GM08714 (cell line): Measurements from ENCODE around the gene OCRL.

ENCODE experiments used
- H3K4me3 ChIP-seq: fragments of 200-500 bp; sonication (Bioruptor generic); 2 replicates; pipeline ENCODE4 v1.5.1; 2014; ENCODE audit warnings: mild to moderate bottlenecking, low read length, inconsistent platforms
- ZNF274 ChIP-seq: IDR thresholded peaks from 2 replicates; pipeline ENCODE4 v1.6.1; 2012; ENCODE audit warnings: mild to moderate bottlenecking, low read depth, low read length

The OCRL gene

GRCh38 chrX:129540068-129540653 is at the start of gene OCRL:
Gene OCRL, plus strand, starts transcription at chrX:129540259. Its CDS starts 181 bp downstream, at chrX:129540440.
- TF ChIP-seq ZNF274: no peak
- peak within 1 kb of the TSS; percentile 86 for H3K4me3 ChIP-seq

DNA sequence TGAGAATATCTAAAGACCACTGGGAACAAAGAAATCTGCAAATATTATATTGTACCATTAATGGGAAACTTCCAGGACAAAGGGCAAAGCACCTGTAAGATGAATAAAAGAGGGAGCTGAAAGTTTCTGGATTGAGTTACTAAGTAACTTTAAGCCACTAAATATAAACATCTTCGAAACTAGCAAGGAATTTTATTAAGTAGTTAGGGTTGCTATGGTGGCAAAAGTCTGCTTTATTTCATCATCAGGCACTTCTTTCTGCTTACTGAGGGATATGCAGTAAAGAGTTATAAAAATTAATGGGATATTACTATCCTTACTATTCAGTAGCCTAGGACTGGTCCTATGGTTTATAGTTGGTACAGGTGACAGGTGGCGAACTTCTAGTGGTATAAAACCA is 49.7 kb upstream of the OCRL start:
- no peak for TF ChIP-seq ZNF274
- no peak overlapping the region for H3K4me3 ChIP-seq

DNA sequence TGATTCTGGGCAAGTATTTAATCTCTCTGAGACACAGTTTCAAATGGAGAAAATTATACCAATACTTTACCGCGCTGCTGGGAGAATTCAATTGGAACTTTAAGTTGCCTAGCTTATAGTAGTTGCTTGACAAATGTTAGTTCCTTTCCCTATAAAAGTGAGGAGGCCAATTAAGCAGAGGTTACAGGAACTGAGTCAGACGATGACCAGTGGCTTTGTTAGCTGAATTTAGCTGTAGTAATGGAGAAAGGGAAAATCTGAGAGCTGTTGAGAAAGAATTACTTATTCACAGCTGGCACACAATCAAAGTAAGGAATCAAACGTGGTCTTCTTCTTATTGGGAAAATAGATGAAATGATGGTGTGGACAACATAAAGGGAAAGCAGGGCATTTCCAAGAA is 46.4 kb upstream of the OCRL start:
- H3K4me3 ChIP-seq: no peak overlapping the region
- no peak for TF ChIP-seq ZNF274

DNA sequence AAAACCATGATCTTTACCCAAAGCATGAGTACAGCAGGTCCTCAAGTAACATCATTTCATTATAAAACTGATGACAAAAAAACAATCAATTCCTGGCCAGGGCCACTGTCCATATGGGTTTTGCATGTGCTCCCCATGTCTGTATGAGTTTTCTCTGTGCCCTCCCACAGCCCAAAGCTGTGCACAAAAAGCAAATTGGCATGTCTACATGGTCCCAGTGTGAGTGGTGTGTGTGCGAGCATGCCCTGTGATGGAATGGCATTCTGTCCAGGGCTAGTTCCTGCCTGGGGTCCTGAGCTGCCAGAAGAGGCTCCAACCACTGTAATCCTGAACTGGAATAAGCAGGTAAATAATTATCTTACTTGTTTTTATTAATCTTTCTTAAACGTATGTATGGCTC is 45.2 kb upstream of the OCRL start:
- no peak for TF ChIP-seq ZNF274
- no peak overlapping the region for H3K4me3 ChIP-seq

DNA sequence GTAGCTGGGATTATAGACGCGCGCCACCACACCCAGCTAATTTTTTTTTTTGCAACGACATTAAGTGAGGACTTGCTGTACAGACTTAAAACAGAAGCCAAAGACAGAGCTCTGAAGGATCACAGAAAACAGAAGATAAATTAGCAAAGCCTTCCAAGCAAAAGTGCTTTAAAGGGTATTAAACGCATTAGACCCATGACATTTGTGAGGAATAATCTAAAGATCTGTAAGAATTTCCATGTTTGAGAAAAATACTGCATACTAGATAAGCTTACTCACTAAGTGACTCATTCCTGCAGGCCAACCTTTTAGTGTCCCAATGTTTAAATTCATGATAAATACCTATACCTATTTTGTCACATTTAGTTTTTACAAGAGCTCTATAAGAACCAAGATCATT is 44.2 kb upstream of the OCRL start:
- TF ChIP-seq ZNF274: no peak
- no peak overlapping the region for H3K4me3 ChIP-seq

- H3K4me3 ChIP-seq: no peak overlapping the region
- no peak for TF ChIP-seq ZNF274
Observed at GRCh38 chrX:129496625-129497024, 43.4 kb upstream of the OCRL start.

- no peak for TF ChIP-seq ZNF274
- H3K4me3 ChIP-seq: no peak overlapping the region
Observed at GRCh38 chrX:129497146-129497843, 42.8 kb upstream of the OCRL start.

GRCh38 chrX:129510331-129510730 is 29.7 kb upstream of the OCRL start:
- TF ChIP-seq ZNF274: no peak
- no peak overlapping the region for H3K4me3 ChIP-seq

DNA sequence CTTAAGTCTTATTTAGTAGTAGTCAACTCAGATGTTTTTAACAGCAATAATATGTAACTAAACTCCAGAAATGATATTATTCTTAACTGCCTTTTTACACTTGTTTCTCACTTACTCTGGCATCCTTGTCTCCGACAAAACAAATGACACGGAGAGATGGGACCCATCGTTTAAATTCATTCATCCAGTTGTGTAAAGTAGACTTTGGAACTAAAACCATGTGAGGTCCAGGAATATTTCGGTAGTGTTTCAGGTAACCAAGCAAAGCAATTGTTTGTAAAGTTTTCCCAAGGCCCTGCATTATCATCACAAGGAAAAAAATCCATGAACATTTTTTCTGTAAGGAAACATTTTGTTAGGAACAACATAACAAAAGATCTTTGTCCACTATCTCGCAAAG is 28.4 kb upstream of the OCRL start:
- TF ChIP-seq ZNF274: no peak
- no peak overlapping the region for H3K4me3 ChIP-seq

- no peak for TF ChIP-seq ZNF274
- H3K4me3 ChIP-seq: no peak overlapping the region
Observed at GRCh38 chrX:129512409-129512808, 27.6 kb upstream of the OCRL start.

DNA sequence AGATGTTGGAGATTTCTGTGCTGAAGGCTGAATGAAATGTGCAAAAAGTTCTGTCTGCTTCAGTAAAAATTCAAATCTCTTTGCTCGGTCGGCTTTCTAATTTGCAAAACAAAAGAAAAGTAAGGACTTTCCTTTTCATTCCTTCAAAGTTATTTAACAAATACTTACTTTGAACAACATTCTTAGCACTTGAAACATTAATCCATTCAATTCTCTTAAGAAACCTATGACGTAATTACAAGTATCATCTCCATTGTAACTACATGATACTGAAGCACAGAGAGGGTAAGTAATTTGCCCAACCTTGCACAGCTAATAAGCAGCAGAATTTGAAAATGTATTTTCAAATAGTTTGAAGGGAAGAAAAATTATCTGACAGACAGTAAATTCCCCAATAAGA is 23.7 kb upstream of the OCRL start:
- H3K4me3 ChIP-seq: no peak overlapping the region
- TF ChIP-seq ZNF274: no peak

GRCh38 chrX:129520151-129520550 is 19.9 kb upstream of the OCRL start:
- H3K4me3 ChIP-seq: no peak overlapping the region
- no peak for TF ChIP-seq ZNF274

GRCh38 chrX:129522184-129523078 is 17.6 kb upstream of the OCRL start:
- H3K4me3 ChIP-seq: peak overlapping the region; percentile 56
- no peak for TF ChIP-seq ZNF274

DNA sequence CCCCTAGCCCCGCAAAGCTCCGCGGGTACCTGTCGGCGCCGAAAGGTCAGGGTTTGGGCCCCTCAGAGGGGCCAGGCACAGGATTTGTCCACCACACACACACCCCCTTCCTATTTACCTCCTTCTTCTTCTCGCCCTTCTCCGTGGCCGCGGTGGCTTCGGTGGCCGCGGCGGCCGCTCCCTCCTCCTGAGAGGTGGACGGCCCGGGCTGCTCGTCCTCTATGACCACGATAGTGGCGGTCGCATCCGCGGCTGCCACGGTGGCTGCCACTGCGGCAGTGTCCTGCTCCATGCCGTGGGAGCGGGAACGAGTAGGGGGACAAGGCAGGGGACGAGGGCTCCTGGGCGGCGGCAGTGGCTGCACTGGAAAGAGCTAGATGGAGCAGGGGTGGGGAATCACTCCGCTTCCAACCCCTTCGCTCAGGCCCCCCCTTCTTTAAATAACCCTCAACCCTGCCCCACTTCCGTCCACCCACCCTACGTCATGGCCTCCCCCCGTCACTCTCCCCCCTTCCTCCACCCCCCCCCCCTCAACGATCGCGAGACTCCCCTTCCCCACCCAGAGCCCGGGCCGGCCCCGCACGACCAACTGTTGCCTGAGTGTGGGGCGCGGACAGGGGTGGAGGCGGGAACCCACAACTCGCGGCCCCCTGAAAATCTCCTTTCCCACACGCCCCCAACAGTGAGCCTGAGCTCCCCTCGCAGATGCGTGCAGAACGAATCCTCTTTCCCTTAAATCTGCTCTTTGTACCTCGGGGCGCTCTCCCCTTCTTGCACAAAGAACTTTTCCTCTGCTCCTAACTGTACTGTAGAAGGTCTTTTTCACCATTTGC is 16.8 kb upstream of the OCRL start, which contains the start of gene SMARCA1:
TSS of gene SMARCA1 (minus strand) at position 412 of the 833 bp plus-strand sequence. CDS start at position 292, 120 bp downstream.
- peak within 1 kb of the TSS; percentile 56 for H3K4me3 ChIP-seq
- no peak for TF ChIP-seq ZNF274
